Spleen (tissue), 7 donors: ENCODE data around the gene MRPS14.

Experiments
- CTCF ChIP-seq, 11 experiments: fragments of 200-600 bp in 7 of 11; fragments of 450-650 bp in 4 of 11; sonication (generic) in 4 of 11; IDR thresholded peaks in 8 of 11; conservative IDR thresholded peaks in 3 of 11; 1 replicate in 7 of 11; 2 replicates in 4 of 11; pipeline versions ENCODE4 v1.4.0 to v1.8.0; 2016 to 2021; ENCODE audit warnings: antibody characterized with exemption in 11 of 11, inconsistent platforms in 4 of 11, mild to moderate bottlenecking in 1 of 11
- POLR2A ChIP-seq, 3 donors: fragments of 450-650 bp; IDR thresholded peaks; one replicate each; pipeline ENCODE4 v1.5.1; 2017; ENCODE audit warnings: antibody characterized with exemption in 3 of 3, mild to moderate bottlenecking in 1 of 3
- donor health status: DM: no; HTN: no; CAD: no; lungs with moderate emphysema.
- donor health status: DM: no; HTN: no; CAD: no.
- donor health status: DM: no; HTN: no; CAD: no.

GRCh38 chr1:174989536-174990220, 33.5 kb downstream of the MRPS14 start:
- TF ChIP-seq CTCF (IDR thresholded peaks at IDR 0.05 in 8 of 11, conservative IDR thresholded peaks at IDR 0.05 in 3 of 11) (no peak), POLR2A (IDR thresholded peaks at IDR 0.05) (no peak)
